Measurements from ENCODE around the gene ST6GALNAC3. TPM values are rescaled to one million over a fixed set of nuclear protein-coding genes. Genes with fewer than 3 reads are reported as not detected.

The ST6GALNAC3 gene
- total RNA-seq, 1 donor from 2014 or later = 7.3 TPM

DNA sequence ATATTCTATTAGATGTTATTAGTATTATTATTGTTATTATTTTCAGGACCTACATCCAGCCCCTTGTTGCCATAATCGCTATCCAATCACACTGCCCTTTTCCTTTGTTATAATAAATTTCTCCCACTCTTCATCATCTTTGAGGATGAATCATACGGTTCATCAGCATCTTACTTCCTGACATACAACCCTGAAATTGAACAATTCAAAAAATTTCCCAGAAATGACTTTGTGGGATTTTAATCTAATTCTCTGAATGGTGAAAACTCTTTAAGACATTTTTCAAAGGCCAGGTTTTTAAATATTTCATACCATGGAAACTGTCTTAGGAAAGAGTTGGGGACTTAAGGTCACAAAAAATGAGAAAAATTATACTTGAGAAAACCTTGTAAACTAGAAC, 353.5 kb downstream of the ST6GALNAC3 start:
- DNase-seq (ENCODE audit: extremely low spot score, unreplicated experiment) = no peak
- Mint-ChIP-seq H3K4me1 (ENCODE audit: unreplicated experiment) (peaks cover 31% of the 10 kb centered on the region), H3K27ac (ENCODE audit: unreplicated experiment) (peak overlapping the region; percentile 65), H3K27me3 (ENCODE audit: unreplicated experiment) (no peaks in the 10 kb centered on the region), H3K9me3 (ENCODE audit: unreplicated experiment) (no peaks in the 10 kb centered on the region), H3K4me3 (ENCODE audit: unreplicated experiment) (no peak overlapping the region), H3K36me3 (ENCODE audit: unreplicated experiment) (no peaks in the 10 kb centered on the region)
- TF ChIP-seq, protein P1, sequence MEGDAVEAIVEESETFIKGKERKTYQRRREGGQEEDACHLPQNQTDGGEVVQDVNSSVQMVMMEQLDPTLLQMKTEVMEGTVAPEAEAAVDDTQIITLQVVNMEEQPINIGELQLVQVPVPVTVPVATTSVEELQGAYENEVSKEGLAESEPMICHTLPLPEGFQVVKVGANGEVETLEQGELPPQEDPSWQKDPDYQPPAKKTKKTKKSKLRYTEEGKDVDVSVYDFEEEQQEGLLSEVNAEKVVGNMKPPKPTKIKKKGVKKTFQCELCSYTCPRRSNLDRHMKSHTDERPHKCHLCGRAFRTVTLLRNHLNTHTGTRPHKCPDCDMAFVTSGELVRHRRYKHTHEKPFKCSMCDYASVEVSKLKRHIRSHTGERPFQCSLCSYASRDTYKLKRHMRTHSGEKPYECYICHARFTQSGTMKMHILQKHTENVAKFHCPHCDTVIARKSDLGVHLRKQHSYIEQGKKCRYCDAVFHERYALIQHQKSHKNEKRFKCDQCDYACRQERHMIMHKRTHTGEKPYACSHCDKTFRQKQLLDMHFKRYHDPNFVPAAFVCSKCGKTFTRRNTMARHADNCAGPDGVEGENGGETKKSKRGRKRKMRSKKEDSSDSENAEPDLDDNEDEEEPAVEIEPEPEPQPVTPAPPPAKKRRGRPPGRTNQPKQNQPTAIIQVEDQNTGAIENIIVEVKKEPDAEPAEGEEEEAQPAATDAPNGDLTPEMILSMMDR (IDR thresholded peaks at IDR 0.05) = no peak

DNA sequence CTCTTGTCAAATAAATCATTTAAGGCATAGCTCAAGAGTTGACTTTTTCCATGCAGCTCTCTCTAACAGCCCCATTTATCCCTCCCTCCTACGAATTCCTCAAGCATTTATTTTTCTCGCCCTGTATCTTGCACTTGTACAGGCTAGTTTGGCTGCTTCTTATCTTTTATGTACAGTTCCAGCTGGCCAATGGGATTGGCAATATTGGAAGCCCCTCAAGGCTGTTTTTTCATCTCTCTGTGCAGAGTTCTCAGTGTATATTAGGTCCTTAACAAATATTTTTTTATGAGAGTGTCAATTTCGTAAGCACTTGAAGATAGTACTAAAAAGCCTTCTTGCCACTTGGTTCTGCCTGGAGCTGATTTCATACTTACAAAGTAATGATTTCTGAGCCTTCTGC, 356.0 kb downstream of the ST6GALNAC3 start:
- Mint-ChIP-seq H3K36me3 (ENCODE audit: unreplicated experiment) (no peaks in the 10 kb centered on the region), H3K4me1 (ENCODE audit: unreplicated experiment) (peaks cover 24% of the 10 kb centered on the region), H3K4me3 (ENCODE audit: unreplicated experiment) (no peak overlapping the region), H3K27ac (ENCODE audit: unreplicated experiment) (no peak overlapping the region), H3K9me3 (ENCODE audit: unreplicated experiment) (no peaks in the 10 kb centered on the region), H3K27me3 (ENCODE audit: unreplicated experiment) (no peaks in the 10 kb centered on the region)
- no peak for DNase-seq (ENCODE audit: extremely low spot score, unreplicated experiment)
- TF ChIP-seq, protein P1 (IDR thresholded peaks at IDR 0.05) = no peak

DNA sequence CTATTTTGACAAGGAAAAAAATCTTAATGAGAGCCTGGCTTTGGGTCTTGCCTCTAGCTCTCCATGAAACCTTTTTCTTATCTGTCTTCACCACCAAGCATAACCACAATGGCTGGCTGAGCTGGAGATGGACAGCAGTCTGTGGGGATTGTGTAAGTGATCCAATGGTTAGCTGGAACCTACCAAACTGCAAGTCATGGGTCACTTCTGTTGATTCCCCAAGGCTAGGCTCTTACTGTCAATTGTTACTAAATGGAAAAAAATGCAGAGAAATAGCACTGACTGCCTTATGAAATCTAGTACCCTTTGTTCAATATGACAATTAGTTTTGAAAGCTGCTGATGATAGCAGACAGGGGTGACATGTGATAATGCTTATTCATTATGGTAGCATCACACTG, 359.0 kb downstream of the ST6GALNAC3 start:
- no peaks in the 10 kb centered on the region for H3K27me3 Mint-ChIP-seq (ENCODE audit: unreplicated experiment)
- TF ChIP-seq, protein P1 (IDR thresholded peaks at IDR 0.05) = no peak
- H3K4me3 Mint-ChIP-seq (ENCODE audit: unreplicated experiment) = no peak overlapping the region
- no peak overlapping the region for H3K27ac Mint-ChIP-seq (ENCODE audit: unreplicated experiment)
- H3K4me1 Mint-ChIP-seq (ENCODE audit: unreplicated experiment) = peaks cover 10% of the 10 kb centered on the region
- H3K9me3 Mint-ChIP-seq (ENCODE audit: unreplicated experiment) = no peaks in the 10 kb centered on the region
- no peaks in the 10 kb centered on the region for H3K36me3 Mint-ChIP-seq (ENCODE audit: unreplicated experiment)
- no peak for DNase-seq (ENCODE audit: extremely low spot score, unreplicated experiment)

DNA sequence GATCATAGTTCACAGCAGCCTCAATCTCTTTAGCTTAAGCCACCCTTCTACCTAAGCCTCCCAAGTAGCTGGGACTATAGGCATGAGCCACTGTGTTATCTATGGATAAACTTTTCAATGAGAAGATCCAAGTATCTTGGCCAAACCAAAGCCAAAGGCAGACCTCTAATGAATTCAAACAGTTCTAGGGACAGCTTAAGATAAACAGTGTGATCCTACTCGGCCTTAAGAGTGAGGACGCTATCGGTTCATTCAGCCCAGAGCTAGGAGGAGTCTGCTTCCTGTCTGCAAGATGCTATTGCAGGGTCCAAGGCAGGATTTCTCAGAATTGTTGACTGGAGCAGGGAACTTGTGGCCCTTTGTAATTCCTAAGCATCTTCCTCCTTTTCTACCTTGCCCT, 368.7 kb downstream of the ST6GALNAC3 start:
- TF ChIP-seq, protein P1 (IDR thresholded peaks at IDR 0.05) = no peak
- H3K27me3 Mint-ChIP-seq (ENCODE audit: unreplicated experiment) = no peaks in the 10 kb centered on the region

DNA sequence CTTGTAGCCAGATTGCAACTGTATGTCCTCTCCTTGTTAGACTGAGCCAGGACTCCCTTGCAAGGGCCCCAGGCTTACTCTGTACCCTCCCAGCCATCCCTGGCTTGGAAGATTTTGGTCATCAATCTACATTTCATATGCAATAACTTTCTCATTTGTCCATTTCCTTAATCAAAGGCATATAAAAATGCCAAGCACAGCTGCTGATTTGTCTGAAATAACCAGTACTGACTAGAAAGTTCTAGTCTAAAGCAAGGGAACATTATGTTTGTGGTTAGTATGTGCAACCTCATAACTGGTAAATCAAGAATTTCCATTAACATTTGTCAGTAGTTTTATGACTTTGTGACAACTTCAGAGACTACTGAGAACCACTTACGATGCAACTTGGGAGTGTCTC, 370.2 kb downstream of the ST6GALNAC3 start:
- H3K4me1 Mint-ChIP-seq (ENCODE audit: unreplicated experiment) = no peaks in the 10 kb centered on the region

More for the DNA sequence above, 368.7 kb downstream of the ST6GALNAC3 start:
- Mint-ChIP-seq H3K9me3 (ENCODE audit: unreplicated experiment) (no peaks in the 10 kb centered on the region), H3K4me1 (ENCODE audit: unreplicated experiment) (no peaks in the 10 kb centered on the region), H3K4me3 (ENCODE audit: unreplicated experiment) (no peak overlapping the region), H3K27ac (ENCODE audit: unreplicated experiment) (no peak overlapping the region), H3K36me3 (ENCODE audit: unreplicated experiment) (no peaks in the 10 kb centered on the region)
- no peak for DNase-seq (ENCODE audit: extremely low spot score, unreplicated experiment)

More for the DNA sequence above, 370.2 kb downstream of the ST6GALNAC3 start:
- Mint-ChIP-seq H3K4me3 (ENCODE audit: unreplicated experiment) (no peak overlapping the region), H3K27me3 (ENCODE audit: unreplicated experiment) (no peaks in the 10 kb centered on the region), H3K9me3 (ENCODE audit: unreplicated experiment) (no peaks in the 10 kb centered on the region), H3K27ac (ENCODE audit: unreplicated experiment) (no peak overlapping the region), H3K36me3 (ENCODE audit: unreplicated experiment) (no peaks in the 10 kb centered on the region)
- TF ChIP-seq, protein P1 (IDR thresholded peaks at IDR 0.05) = no peak
- DNase-seq (ENCODE audit: extremely low spot score, unreplicated experiment) = no peak
